Left ventricle myocardium superior (tissue), 1 donor: ENCODE results near the gene RBBP5. TPM values are rescaled to one million over a fixed set of nuclear protein-coding genes. Genes with fewer than 3 reads are reported as not detected.

ENCODE experiments used
- ATAC-seq: fragments of 200-7000 bp; cut with Tn5 transposase; one replicate; pipeline ENCODE4 v1.9.1; 2020; ENCODE audit warnings: mild to moderate bottlenecking, moderate library complexity
- DNase-seq: peaks from one replicate; pipeline ENCODE4 v3.0.0-alpha.2; 2020
- intact Hi-C: fragments of 100-400 bp; cut with micrococcal nuclease; formaldehyde crosslinking; loops from one replicate; pipeline ENCODE4 v1.11.0; 2022
- total RNA-seq: library from RNA; stranded (reverse); fragmentation: NEBNext Ultra II Directional; extraction: Animal tissue kit (Norgen Biotek cat#: 25700); gene quantifications from one replicate; pipeline ENCODE4 v1.2.1, GENCODE V29; 2021
- donor health status: DM: no; HTN: yes; CAD: no; lungs with severe emphysema.

Gene RBBP5
- total RNA-seq, 1 donor from 2014 or later, result 10.9 TPM

DNA sequence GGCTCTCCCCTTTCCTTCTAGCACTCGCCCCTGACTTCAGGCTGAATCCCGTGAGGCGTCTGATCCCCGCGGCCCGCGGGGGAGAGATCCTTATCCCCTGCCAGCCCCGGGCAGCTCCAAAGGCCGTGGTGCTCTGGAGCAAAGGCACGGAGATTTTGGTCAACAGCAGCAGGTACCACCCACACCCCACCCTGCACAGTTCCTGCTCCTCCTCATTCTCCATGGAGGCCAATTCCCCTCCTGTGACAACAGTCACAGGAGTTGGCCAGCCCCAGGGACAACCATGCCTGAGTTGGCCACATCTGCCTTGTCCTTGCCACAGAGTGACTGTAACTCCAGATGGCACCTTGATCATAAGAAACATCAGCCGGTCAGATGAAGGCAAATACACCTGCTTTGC lies 57.5 kb downstream of the RBBP5 start:
- ATAC-seq (no peak), DNase-seq (no peak)
- intact Hi-C loops, result loop anchor here (10.0 kb wide), 1 partner anchor 80 kb away; no protein-coding TSS in a partner anchor

GRCh38 chr1:205062895-205063294 lies 58.9 kb downstream of the RBBP5 start:
- DNase-seq (no peak), ATAC-seq (no peak)
- intact Hi-C loops, result loop anchor here (10.0 kb wide), 1 partner anchor 78 kb away; no protein-coding TSS in a partner anchor

GRCh38 chr1:205062319-205062718 lies 59.5 kb downstream of the RBBP5 start:
- no peak for ATAC-seq
- no peak for DNase-seq
- intact Hi-C loops, result loop anchor here (10.0 kb wide), 1 partner anchor 78 kb away; no protein-coding TSS in a partner anchor

- ATAC-seq (peak; percentile 80), DNase-seq (peak; percentile 79)
- intact Hi-C loops, result loop anchor here (10.0 kb wide), 1 partner anchor 77 kb away; no protein-coding TSS in a partner anchor
These were observed 60.1 kb downstream of the RBBP5 start for GRCh38 chr1:205061665-205062069.

GRCh38 chr1:205061227-205061626 lies 60.6 kb downstream of the RBBP5 start:
- DNase-seq (peak; percentile 21), ATAC-seq (peak; percentile 31)
- intact Hi-C loops, result loop anchor here (10.0 kb wide), 1 partner anchor 76 kb away; no protein-coding TSS in a partner anchor

DNA sequence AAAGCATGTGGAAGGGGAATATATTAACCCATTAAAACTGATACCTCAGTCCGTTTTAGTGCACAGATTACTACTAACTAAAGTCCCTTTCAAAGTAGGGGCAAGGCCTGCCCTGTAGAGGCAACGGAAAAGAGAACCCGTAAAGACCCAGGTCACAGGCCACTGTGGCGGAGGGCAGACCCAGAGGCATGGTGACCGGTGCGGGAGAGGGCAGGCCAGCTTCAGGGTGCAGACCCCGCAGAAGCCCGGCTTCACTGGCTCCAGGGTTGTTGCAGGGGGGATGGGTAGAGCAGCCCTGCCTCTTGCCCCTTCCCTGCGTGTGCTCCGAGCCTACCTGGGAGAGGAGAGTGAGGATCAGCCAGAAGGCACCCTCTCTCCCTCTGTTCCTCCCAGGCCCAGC lies 61.0 kb downstream of the RBBP5 start:
- DNase-seq (peak; percentile 15), ATAC-seq (no peak)
- intact Hi-C loops, result loop anchor here (10.0 kb wide), 1 partner anchor 76 kb away; no protein-coding TSS in a partner anchor

GRCh38 chr1:205059660-205060059 lies 62.1 kb downstream of the RBBP5 start:
- DNase-seq (no peak), ATAC-seq (no peak)
- intact Hi-C loops, result loop anchor here (10.0 kb wide), 1 partner anchor 75 kb away; no protein-coding TSS in a partner anchor

- no peak for ATAC-seq
- intact Hi-C loops, result no loop called here
- DNase-seq, result no peak
These were observed 62.9 kb downstream of the RBBP5 start for GRCh38 chr1:205058853-205059252.

DNA sequence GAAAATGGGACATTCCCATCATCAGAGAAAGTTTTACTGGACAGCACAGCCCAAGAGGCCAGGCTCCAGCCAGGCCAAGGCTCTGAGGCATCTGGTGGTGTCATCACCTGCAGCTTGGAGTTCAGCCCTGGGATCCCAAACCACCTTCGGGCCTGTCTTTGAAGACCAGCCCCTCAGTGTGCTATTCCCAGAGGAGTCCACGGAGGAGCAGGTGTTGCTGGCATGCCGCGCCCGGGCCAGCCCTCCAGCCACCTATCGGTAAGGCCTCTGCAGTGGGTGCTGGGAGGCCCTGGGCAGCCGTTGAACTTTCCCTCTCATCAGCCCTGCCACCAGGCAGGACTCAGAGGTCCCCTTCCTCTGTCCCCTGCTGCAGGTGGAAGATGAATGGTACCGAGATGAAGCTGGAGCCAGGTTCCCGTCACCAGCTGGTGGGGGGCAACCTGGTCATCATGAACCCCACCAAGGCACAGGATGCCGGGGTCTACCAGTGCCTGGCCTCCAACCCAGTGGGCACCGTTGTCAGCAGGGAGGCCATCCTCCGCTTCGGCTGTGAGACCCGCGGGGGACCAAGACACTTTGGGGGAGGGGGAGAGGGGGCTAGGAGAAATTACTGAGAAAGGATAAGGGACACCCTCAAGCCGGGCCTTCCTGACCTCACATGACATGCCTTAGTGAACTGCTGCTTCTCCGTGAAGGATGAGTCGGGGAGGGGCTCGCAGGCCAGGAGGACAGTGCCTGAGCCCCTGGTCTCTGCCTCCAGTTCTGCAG lies 63.8 kb downstream of the RBBP5 start:
- intact Hi-C loops, result no loop called here
- ATAC-seq, result no peak
- DNase-seq, result no peak

GRCh38 chr1:205056956-205057568 lies 64.7 kb downstream of the RBBP5 start:
- no peak for DNase-seq
- intact Hi-C loops, result no loop called here

DNA sequence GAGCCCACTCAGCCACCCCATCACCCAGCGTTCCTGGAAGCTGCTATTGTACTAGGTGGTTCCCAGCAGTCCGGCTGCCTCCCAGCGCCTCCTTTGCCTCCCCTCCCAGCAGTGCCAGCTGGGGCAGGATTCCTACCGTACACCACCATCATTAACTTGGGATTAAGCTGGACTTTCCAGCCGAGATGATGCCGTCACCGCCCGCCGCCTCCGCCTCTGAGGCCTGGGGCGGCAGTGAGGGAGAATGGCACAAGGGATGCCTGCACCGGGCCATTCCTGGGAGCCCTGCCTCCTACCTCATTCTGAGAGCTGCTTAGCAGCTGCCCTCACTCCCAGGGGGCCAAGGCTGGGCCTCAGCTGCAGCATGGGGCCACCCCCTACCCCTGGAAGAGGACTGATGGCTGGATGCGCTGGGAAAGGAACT lies 65.6 kb downstream of the RBBP5 start:
- intact Hi-C loops, result no loop called here

More at GRCh38 chr1:205056956-205057568, 64.7 kb downstream of the RBBP5 start:
- no peak for ATAC-seq

GRCh38 chr1:205054013-205054412 lies 67.8 kb downstream of the RBBP5 start:
- ATAC-seq, result no peak
- intact Hi-C loops, result no loop called here
- no peak for DNase-seq

More for the DNA sequence above, 65.6 kb downstream of the RBBP5 start:
- no peak for ATAC-seq
- DNase-seq, result no peak

- no peak for DNase-seq
- no peak for ATAC-seq
- intact Hi-C loops, result no loop called here
These were observed 68.5 kb downstream of the RBBP5 start for GRCh38 chr1:205053296-205053695.

DNA sequence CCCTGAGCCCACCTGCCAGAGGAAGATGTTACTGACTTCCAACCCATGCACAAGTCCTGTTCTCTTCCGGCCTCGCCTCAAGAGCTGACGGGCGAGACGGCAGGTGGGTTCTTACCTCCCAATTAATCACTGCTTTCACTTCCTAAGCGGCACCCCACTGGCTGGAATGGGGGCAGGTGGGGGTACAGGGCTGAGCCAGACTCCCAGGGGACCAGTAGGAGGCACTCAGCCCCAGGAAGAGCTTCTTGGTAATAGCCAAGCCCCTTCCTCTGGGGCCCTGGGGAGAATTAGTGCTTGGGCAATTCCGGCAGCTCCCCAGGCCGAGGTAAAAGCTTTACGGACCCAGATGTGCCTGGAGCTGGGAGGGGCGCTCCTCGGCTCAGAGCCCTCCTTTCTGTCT lies 69.1 kb downstream of the RBBP5 start:
- ATAC-seq, result no peak
- DNase-seq, result no peak
- intact Hi-C loops, result no loop called here

DNA sequence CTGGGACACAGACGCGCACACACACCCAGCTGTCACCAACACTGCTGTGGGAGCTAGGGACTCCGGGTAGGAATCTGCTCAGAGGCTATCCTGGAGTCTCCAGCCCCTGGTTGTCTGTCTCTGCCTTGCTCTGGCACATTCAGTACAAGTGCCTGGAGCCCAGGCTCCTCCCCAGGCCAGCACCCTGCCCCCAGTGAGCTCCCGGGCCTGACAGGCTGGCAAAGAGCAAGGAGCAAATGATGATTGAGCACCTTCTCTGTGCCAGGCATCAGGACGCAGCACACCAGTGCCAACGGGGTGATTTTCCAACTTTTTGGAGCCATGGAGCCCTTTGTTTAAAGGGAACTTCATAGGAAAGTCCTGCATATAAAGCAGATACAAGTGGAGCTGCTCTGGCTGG lies 72.3 kb downstream of the RBBP5 start:
- DNase-seq, result no peak
- ATAC-seq, result peak; percentile 60
- intact Hi-C loops, result no loop called here

GRCh38 chr1:205048382-205048781 lies 73.4 kb downstream of the RBBP5 start:
- ATAC-seq (no peak), DNase-seq (no peak)
- intact Hi-C loops, result no loop called here

DNA sequence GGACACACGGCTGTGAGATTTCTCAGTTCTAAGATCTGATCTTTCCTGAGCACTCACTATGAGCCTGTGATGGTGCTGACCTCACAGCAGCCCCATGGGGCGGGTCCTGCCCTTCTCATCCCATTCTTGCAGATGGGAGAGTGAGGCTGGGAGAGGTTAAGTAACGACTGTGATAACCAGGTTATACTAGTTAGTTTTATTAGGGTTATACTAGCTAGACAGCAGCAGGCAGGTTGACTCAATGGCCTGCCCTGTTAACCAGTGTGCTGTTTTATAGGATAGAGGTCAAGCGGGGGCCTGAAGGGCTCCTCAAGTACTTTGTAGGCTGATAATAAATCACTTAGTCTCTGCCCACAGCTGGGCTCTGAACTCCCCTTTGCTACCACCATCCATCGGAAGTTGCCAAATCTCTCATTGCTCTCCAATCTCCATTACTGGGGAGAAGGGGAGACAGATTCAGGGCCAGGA lies 74.0 kb downstream of the RBBP5 start:
- ATAC-seq (no peak), DNase-seq (no peak)
- intact Hi-C loops, result no loop called here

DNA sequence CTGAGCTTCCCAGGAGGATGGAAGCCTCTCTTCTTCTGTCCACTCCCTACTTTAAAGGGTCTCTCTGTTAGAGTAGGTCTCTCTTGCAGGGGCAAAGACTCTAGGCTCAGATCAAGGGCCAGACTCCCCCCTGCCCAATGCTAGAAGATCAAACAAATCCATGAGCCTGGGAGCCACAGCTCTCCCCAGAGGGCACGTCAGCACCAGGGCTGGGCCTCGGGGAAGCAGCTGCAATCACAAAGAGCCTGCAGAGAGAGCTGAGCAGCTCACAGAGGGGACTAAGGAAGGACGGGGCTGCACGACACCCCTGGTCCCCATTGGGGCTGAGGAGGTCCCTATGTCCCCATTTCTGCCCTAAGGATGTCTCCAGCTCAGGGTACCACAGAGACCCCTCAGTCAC lies 74.9 kb downstream of the RBBP5 start:
- DNase-seq, result no peak
- ATAC-seq, result no peak
- intact Hi-C loops, result no loop called here

- ATAC-seq, result no peak
- intact Hi-C loops, result no loop called here
- DNase-seq, result no peak
These were observed 76.6 kb downstream of the RBBP5 start for GRCh38 chr1:205045146-205045545.

DNA sequence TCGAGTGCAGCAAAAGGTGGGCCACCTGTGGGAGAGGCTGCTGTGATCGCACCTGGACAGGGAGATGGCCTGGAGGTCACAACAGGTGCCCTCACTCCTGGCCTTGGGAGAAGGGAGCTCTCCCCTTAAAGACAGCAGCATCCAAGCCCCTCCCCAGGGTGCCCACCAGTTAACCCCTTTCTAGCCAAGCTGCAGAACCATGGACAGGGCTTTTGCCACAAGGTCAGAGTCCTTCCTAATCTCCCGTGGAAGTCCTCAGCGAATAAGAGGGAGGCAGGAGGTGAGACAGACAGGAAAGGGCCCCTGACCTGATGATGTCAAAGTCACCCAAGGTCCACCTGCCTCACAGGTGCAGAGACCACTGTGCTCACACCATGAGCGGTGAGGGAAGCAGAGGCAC lies 77.0 kb downstream of the RBBP5 start:
- intact Hi-C loops, result no loop called here
- ATAC-seq (no peak), DNase-seq (no peak)
